GM23248 (cell line): ENCODE results near the gene AOPEP.

Source experiments
- EZH2 ChIP-seq: fragments of 200-600 bp; sonication (generic); IDR thresholded peaks from 2 replicates; pipeline ENCODE4 v1.6.1; 2018; ENCODE audit warnings: antibody characterized with exemption, mild to moderate bottlenecking; ENCODE audit not compliant: insufficient read depth, poor library complexity, severe bottlenecking
- EZH2phosphoT487 ChIP-seq: fragments of 200-600 bp; sonication (generic); IDR thresholded peaks from 2 replicates; pipeline ENCODE4 v1.6.1; 2018; ENCODE audit warnings: antibody characterized with exemption, moderate library complexity, mild to moderate bottlenecking, low read depth; ENCODE audit not compliant: insufficient read depth

GRCh38 chr9:94950579-94951323 is 224.3 kb downstream of the AOPEP start:
- TF ChIP-seq EZH2 (no peak), EZH2phosphoT487 (no peak)
